SK-N-SH (cell line): ENCODE data around the gene APBA2. TPM values are rescaled to one million over a fixed set of nuclear protein-coding genes. Genes with fewer than 3 reads are reported as not detected.

Experiments
- CTCF ChIA-PET: fragments of 300-600, 350-600 bp; formaldehyde crosslinking; extraction: SDS; loops from one replicate; lab custom pipeline; 2021; lab: Yijun Ruan, JAX
- POLR2A ChIA-PET: fragments of 350-600 bp; sonication (Branson Sonifier 250); formaldehyde crosslinking; extraction: SDS; loops from one replicate; lab custom pipeline; 2020; ENCODE audit warnings: antibody characterized with exemption, inconsistent platforms; lab: Yijun Ruan, JAX
- DNase-seq: peaks from one replicate; pipeline ENCODE4 v3.0.0; 2012
- H2AFZ ChIP-seq: fragments of 200-600 bp; sonication (generic); 2 replicates; pipeline ENCODE4 v1.8.1; 2016; ENCODE audit warnings: antibody characterized with exemption, mild to moderate bottlenecking, low read depth
- H3F3A ChIP-seq: fragments of 200-600 bp; sonication (generic); replicated peaks from 2 replicates; pipeline ENCODE3; 2016; ENCODE audit warnings: antibody characterized with exemption, mild to moderate bottlenecking; ENCODE audit not compliant: insufficient read depth
- H3K27ac ChIP-seq, 2 experiments: fragments of 200-500 bp in 1 of 2; fragments of 200-600 bp in 1 of 2; sonication (Bioruptor generic) in 1 of 2; sonication (generic), shearing (Covaris generic) in 1 of 2; 2 replicates each; pipeline versions ENCODE4 v1.5.1 to v1.6.1; 2014 to 2016; ENCODE audit warnings: low read depth in 2 of 2, inconsistent platforms in 1 of 2, low read length in 1 of 2, mild to moderate bottlenecking in 1 of 2, mixed read lengths in 1 of 2
- H3K27me3 ChIP-seq: fragments of 200-600 bp; sonication (generic), shearing (Covaris generic); 2 replicates; pipeline ENCODE4 v1.6.1; 2016; ENCODE audit warnings: mixed run types; ENCODE audit not compliant: insufficient read depth
- H3K36me3 ChIP-seq, 2 experiments: fragments of 200-500 bp in 1 of 2; fragments of 200-600 bp in 1 of 2; sonication (Bioruptor generic) in 1 of 2; sonication (generic) in 1 of 2; replicated peaks in 1 of 2; 2 replicates each; pipeline versions ENCODE3 to v1.5.1; 2014 to 2016; ENCODE audit warnings: low read length in 1 of 2, mild to moderate bottlenecking in 1 of 2; ENCODE audit not compliant: insufficient read depth in 2 of 2, control insufficient read depth in 1 of 2
- H3K4me1 ChIP-seq, 2 experiments: fragments of 200-500 bp in 1 of 2; fragments of 200-600 bp in 1 of 2; sonication (Bioruptor generic) in 1 of 2; sonication (generic), shearing (Covaris generic) in 1 of 2; 2 replicates each; pipeline versions ENCODE4 v1.5.1 to v1.6.1; 2014 to 2016; ENCODE audit warnings: low read depth in 1 of 2, low read length in 1 of 2, mixed run types in 1 of 2; ENCODE audit not compliant: insufficient read depth in 2 of 2, control insufficient read depth in 1 of 2
- H3K4me2 ChIP-seq: fragments of 200-600 bp; sonication (generic), shearing (Covaris generic); 2 replicates; pipeline ENCODE4 v1.6.1; 2017; ENCODE audit warnings: mixed run types
- H3K4me3 ChIP-seq, 2 experiments: fragments of 200-500 bp in 1 of 2; fragments of 200-600 bp in 1 of 2; sonication (Bioruptor generic) in 1 of 2; sonication (generic), shearing (Covaris generic) in 1 of 2; 2 replicates each; pipeline versions ENCODE4 v1.5.1 to v1.8.1; 2014 to 2016; ENCODE audit warnings: low read depth in 2 of 2, inconsistent platforms in 1 of 2, low read length in 1 of 2, mild to moderate bottlenecking in 1 of 2, mixed read lengths in 1 of 2, moderate library complexity in 1 of 2
- H3K79me2 ChIP-seq: fragments of 200-600 bp; sonication (generic); 2 replicates; pipeline ENCODE4 v1.8.1; 2017; ENCODE audit warnings: mild to moderate bottlenecking; ENCODE audit not compliant: insufficient read depth
- H3K9ac ChIP-seq: fragments of 200-600 bp; sonication (generic); 2 replicates; pipeline ENCODE4 v1.6.1; 2017; ENCODE audit warnings: mixed run types
- H3K9me2 ChIP-seq: fragments of 200-600 bp; sonication (generic); 2 replicates; pipeline ENCODE4 v1.6.1; 2017; ENCODE audit warnings: mixed run types
- H3K9me3 ChIP-seq: fragments of 200-600 bp; sonication (generic); 2 replicates; pipeline ENCODE4 v1.6.1; 2017; ENCODE audit warnings: mixed run types, mild to moderate bottlenecking, moderate library complexity
- H4K20me1 ChIP-seq: fragments of 200-600 bp; sonication (generic); 2 replicates; pipeline ENCODE4 v1.6.1; 2017; ENCODE audit warnings: mild to moderate bottlenecking, mixed run types; ENCODE audit not compliant: insufficient read depth
- CHD2 ChIP-seq: fragments of 150-350 bp; IDR thresholded peaks from 2 replicates; pipeline ENCODE4 v1.6.1; 2018; ENCODE audit warnings: low read length; ENCODE audit not compliant: partially characterized antibody
- CTCF ChIP-seq: fragments of 200-600 bp; sonication (generic); IDR thresholded peaks from 2 replicates; pipeline ENCODE4 v1.6.1; 2017; ENCODE audit warnings: antibody characterized with exemption, mild to moderate bottlenecking, moderate library complexity
- ELF1 ChIP-seq: IDR thresholded peaks from 2 replicates; pipeline ENCODE4 v1.4.0; 2012
- EP300 ChIP-seq, 2 experiments: IDR thresholded peaks; 2 replicates each; pipeline versions ENCODE4 v1.4.0 to v1.6.1; 2012; ENCODE audit warnings: borderline replicate concordance in 1 of 2, low read depth in 1 of 2, low read length in 1 of 2
- GABPA ChIP-seq: IDR thresholded peaks from 2 replicates; pipeline ENCODE4 v1.4.0; 2012; ENCODE audit warnings: low read depth, mild to moderate bottlenecking
- GATA2 ChIP-seq: sonication (generic); formaldehyde crosslinking; IDR thresholded peaks from 2 replicates; pipeline ENCODE4 v1.5.0; 2020; ENCODE audit warnings: mild to moderate bottlenecking, missing genetic modification reagents
- JUND ChIP-seq: IDR thresholded peaks from 2 replicates; pipeline ENCODE4 v1.4.0; 2012
- NRF1 ChIP-seq: IDR thresholded peaks from 2 replicates; pipeline ENCODE4 v1.6.1; 2012; ENCODE audit warnings: low read depth, mild to moderate bottlenecking, low read length
- PBX3 ChIP-seq: IDR thresholded peaks from 2 replicates; pipeline ENCODE4; 2012
- REST ChIP-seq: IDR thresholded peaks from 2 replicates; pipeline ENCODE4 v1.6.1; 2012; ENCODE audit warnings: mild to moderate bottlenecking, low read depth, low read length, moderate library complexity
- SMC3 ChIP-seq: IDR thresholded peaks from 2 replicates; pipeline ENCODE4 v1.6.1; 2012; ENCODE audit warnings: low read depth, low read length, improper control_type of control experiment
- TCF12 ChIP-seq: IDR thresholded peaks from 2 replicates; pipeline ENCODE4 v1.4.0; 2012
- TEAD4 ChIP-seq: IDR thresholded peaks from 2 replicates; pipeline ENCODE4 v1.4.0; 2012; ENCODE audit warnings: mild to moderate bottlenecking, borderline replicate concordance; ENCODE audit not compliant: insufficient read depth
- WGBS: methylation state at CpG from one replicate; pipeline ENCODE4 v1.1.6; 2017; ENCODE audit warnings: low lambda C conversion rate; 5-methylcytosine and 5-hydroxymethylcytosine counted together
- polyA plus RNA-seq, 3 experiments: library from polyadenylated mRNA; depleted of rRNA; stranded (reverse); fragments of >200 nt; gene quantifications; 2 replicates each; pipeline ENCODE4 v1.2.3, GENCODE V29; 2012
- TF ChIP-seq, protein P1 (sequence below): IDR thresholded peaks from 2 replicates; pipeline ENCODE4 v1.4.0; 2012; ENCODE audit warnings: low read depth, borderline replicate concordance
- TF ChIP-seq, protein P2 (sequence below): fragments of 150-350 bp; IDR thresholded peaks from 2 replicates; pipeline ENCODE4 v1.6.1; 2017; ENCODE audit warnings: antibody characterized with exemption, low read length, low read depth, borderline replicate concordance
- TF ChIP-seq, protein P3 (sequence below): IDR thresholded peaks from 2 replicates; pipeline ENCODE4 v1.4.0; 2012; ENCODE audit warnings: low read depth

The APBA2 gene
- polyA plus RNA-seq, 1 of the 3 experiments (the other 2 are of a cell fraction) = 12.7 TPM

GRCh38 chr15:29061746-29062145 is 176.0 kb downstream of the APBA2 start:
- TF ChIP-seq TEAD4 (no peak), PBX3 (no peak), CHD2 (no peak), TCF12 (no peak), REST (no peak), ELF1 (no peak), EP300 (IDR thresholded peaks at IDR 0.05; ENCODE audit: borderline replicate concordance in 1 of 2, low read depth in 1 of 2, low read length in 1 of 2) (no peak), GATA2 (CRISPR knock-in tag) (no peak), JUND (no peak), CTCF (no peak), NRF1 (no peak), GABPA (no peak), SMC3 (no peak)
- TF ChIP-seq, protein P1, sequence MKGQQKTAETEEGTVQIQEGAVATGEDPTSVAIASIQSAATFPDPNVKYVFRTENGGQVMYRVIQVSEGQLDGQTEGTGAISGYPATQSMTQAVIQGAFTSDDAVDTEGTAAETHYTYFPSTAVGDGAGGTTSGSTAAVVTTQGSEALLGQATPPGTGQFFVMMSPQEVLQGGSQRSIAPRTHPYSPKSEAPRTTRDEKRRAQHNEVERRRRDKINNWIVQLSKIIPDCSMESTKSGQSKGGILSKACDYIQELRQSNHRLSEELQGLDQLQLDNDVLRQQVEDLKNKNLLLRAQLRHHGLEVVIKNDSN = no peak
- TF ChIP-seq, protein P2, sequence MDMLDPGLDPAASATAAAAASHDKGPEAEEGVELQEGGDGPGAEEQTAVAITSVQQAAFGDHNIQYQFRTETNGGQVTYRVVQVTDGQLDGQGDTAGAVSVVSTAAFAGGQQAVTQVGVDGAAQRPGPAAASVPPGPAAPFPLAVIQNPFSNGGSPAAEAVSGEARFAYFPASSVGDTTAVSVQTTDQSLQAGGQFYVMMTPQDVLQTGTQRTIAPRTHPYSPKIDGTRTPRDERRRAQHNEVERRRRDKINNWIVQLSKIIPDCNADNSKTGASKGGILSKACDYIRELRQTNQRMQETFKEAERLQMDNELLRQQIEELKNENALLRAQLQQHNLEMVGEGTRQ = no peak
- TF ChIP-seq, protein P3, sequence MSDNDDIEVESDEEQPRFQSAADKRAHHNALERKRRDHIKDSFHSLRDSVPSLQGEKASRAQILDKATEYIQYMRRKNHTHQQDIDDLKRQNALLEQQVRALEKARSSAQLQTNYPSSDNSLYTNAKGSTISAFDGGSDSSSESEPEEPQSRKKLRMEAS = no peak
- POLR2A ChIA-PET = no interaction called here

More at GRCh38 chr15:29061746-29062145, 176.0 kb downstream of the APBA2 start:
- no peak for DNase-seq
- peaks cover 0 to 10% of the 10 kb centered on the region in 2 experiments; a peak in 1 of 4 replicates for H3K4me1 ChIP-seq
- no peaks in the 10 kb centered on the region for H4K20me1 ChIP-seq
- no peaks in the 10 kb centered on the region for H3K79me2 ChIP-seq
- no peaks in the 10 kb centered on the region for H3K9me2 ChIP-seq
- no peak overlapping the region for H3K9ac ChIP-seq
- no peak overlapping the region for H3K4me2 ChIP-seq
- H3K27ac ChIP-seq = no peak overlapping the region
- H3K27me3 ChIP-seq = no peaks in the 10 kb centered on the region
- WGBS = 89% methylated on average over 5 of the region's 6 CpGs
- H2AFZ ChIP-seq = no peak overlapping the region
- no peaks in the 10 kb centered on the region for H3K36me3 ChIP-seq
- CTCF ChIA-PET = interaction anchor here (1.2 kb wide), 1 partner anchor 27 kb away, joined by 3 read pairs; no protein-coding TSS in a partner anchor
- no peak overlapping the region for H3K4me3 ChIP-seq
- H3K9me3 ChIP-seq = no peaks in the 10 kb centered on the region
- no peaks in the 10 kb centered on the region for H3F3A ChIP-seq
